Neural progenitor cell (in vitro differentiated cells): ENCODE data around the gene GTF3A. TPM values are rescaled to one million over a fixed set of nuclear protein-coding genes. Genes with fewer than 3 reads are reported as not detected.

Experiments
- DNase-seq: peaks from one replicate; pipeline ENCODE4 v3.0.0-alpha.2; 2016; ENCODE audit warnings: low spot score
- H2AFZ ChIP-seq: fragments of 200-600 bp; sonication (generic); replicated peaks from 2 replicates; pipeline ENCODE4 v1.6.1; 2016; ENCODE audit warnings: antibody characterized with exemption
- H3F3A ChIP-seq: fragments of 200-600 bp; sonication (generic); 2 replicates; pipeline ENCODE4 v1.6.1; 2016; ENCODE audit warnings: antibody characterized with exemption, low read depth
- H3K27ac ChIP-seq: fragments of 200-600 bp; sonication (generic); 2 replicates; pipeline ENCODE4 v1.5.1; 2016; ENCODE audit warnings: mild to moderate bottlenecking
- H3K27me3 ChIP-seq: fragments of 200-600 bp; sonication (generic); 2 replicates; pipeline ENCODE4 v1.6.1; 2016; ENCODE audit warnings: mild to moderate bottlenecking, moderate library complexity
- H3K36me3 ChIP-seq: fragments of 200-600 bp; sonication (generic); 2 replicates; pipeline ENCODE4 v1.5.1; 2016
- H3K4me1 ChIP-seq: fragments of 200-600 bp; sonication (generic); 2 replicates; pipeline ENCODE4 v1.6.1; 2016; ENCODE audit warnings: mixed run types
- H3K4me2 ChIP-seq: fragments of 200-600 bp; sonication (generic); 2 replicates; pipeline ENCODE4 v1.6.1; 2016
- H3K4me3 ChIP-seq: fragments of 200-600 bp; sonication (generic); 2 replicates; pipeline ENCODE4 v1.5.1; 2016
- H3K79me2 ChIP-seq: fragments of 200-600 bp; sonication (generic); 2 replicates; pipeline ENCODE4 v1.6.1; 2016; ENCODE audit warnings: low read depth
- H3K9ac ChIP-seq: fragments of 200-600 bp; sonication (generic); 2 replicates; pipeline ENCODE4 v1.6.1; 2016
- H3K9me3 ChIP-seq: fragments of 200-600 bp; sonication (generic); 2 replicates; pipeline ENCODE4 v1.5.1; 2016; ENCODE audit warnings: low read depth
- H4K20me1 ChIP-seq: fragments of 200-600 bp; sonication (generic); 2 replicates; pipeline ENCODE4 v1.6.1; 2016; ENCODE audit warnings: low read depth
- H3K27ac Mint-ChIP-seq: 3 replicates; pipeline ENCODE4 v1.8.0; 2021; ENCODE audit warnings: mixed read lengths
- H3K27me3 Mint-ChIP-seq: 2 replicates; pipeline ENCODE4 v1.8.0; 2022; ENCODE audit warnings: low read depth, mild to moderate bottlenecking, inconsistent platforms, moderate library complexity, mixed read lengths; ENCODE audit not compliant: insufficient read depth
- H3K36me3 Mint-ChIP-seq: 3 replicates; pipeline ENCODE4 v1.8.0; 2021; ENCODE audit warnings: mixed read lengths
- H3K4me1 Mint-ChIP-seq: 3 replicates; pipeline ENCODE4 v1.8.0; 2021; ENCODE audit warnings: mixed read lengths
- H3K4me3 Mint-ChIP-seq: 3 replicates; pipeline ENCODE4 v1.8.0; 2021; ENCODE audit warnings: mild to moderate bottlenecking, moderate library complexity, mixed read lengths
- H3K9me3 Mint-ChIP-seq: 3 replicates; pipeline ENCODE4 v1.8.0; 2020; ENCODE audit warnings: mixed read lengths
- CTCF ChIP-seq: fragments of 200-600 bp; sonication (generic); IDR thresholded peaks from 2 replicates; pipeline ENCODE4 v1.5.1; 2017; ENCODE audit warnings: antibody characterized with exemption, mild to moderate bottlenecking
- EZH2 ChIP-seq: fragments of 200-600 bp; sonication (generic); IDR thresholded peaks from 2 replicates; pipeline ENCODE4 v1.6.1; 2017; ENCODE audit warnings: antibody characterized with exemption, mild to moderate bottlenecking, moderate library complexity
- EZH2phosphoT487 ChIP-seq: fragments of 200-600 bp; sonication (generic); IDR thresholded peaks from 2 replicates; pipeline ENCODE4 v1.6.1; 2017; ENCODE audit warnings: antibody characterized with exemption
- total RNA-seq: library from RNA; depleted of rRNA; stranded (reverse); fragments of >200 nt; gene quantifications from 2 replicates; pipeline ENCODE4 v1.2.3, GENCODE V29; 2015; ENCODE audit warnings: low replicate concordance

Gene GTF3A
- total RNA-seq, 1 donor from 2014 or later, result 126 TPM

GRCh38 chr13:27408074-27408473 is 16.3 kb upstream of the GTF3A start:
- H3K9me3 Mint-ChIP-seq, result no peaks in the 10 kb centered on the region
- H3K4me1 ChIP-seq, result peaks cover 7% of the 10 kb centered on the region
- H3K36me3 ChIP-seq, result no peaks in the 10 kb centered on the region
- H3K4me3 Mint-ChIP-seq, result no peak overlapping the region
- DNase-seq, result no peak
- no peaks in the 10 kb centered on the region for H3K79me2 ChIP-seq
- no peaks in the 10 kb centered on the region for H4K20me1 ChIP-seq
- no peak overlapping the region for H3K4me2 ChIP-seq
- H3K9me3 ChIP-seq, result no peaks in the 10 kb centered on the region
- H3K27ac ChIP-seq, result no peak overlapping the region
- no peak overlapping the region for H3K4me3 ChIP-seq
- no peaks in the 10 kb centered on the region for H3F3A ChIP-seq
- TF ChIP-seq CTCF (no peak), EZH2 (no peak), EZH2phosphoT487 (no peak)
- no peak overlapping the region for H3K9ac ChIP-seq
- peaks cover 5% of the 10 kb centered on the region for H3K27me3 Mint-ChIP-seq
- no peak overlapping the region for H2AFZ ChIP-seq
- H3K4me1 Mint-ChIP-seq, result peaks cover 10% of the 10 kb centered on the region
- H3K27ac Mint-ChIP-seq, result no peak overlapping the region
- H3K36me3 Mint-ChIP-seq, result no peaks in the 10 kb centered on the region
- H3K27me3 ChIP-seq, result no peaks in the 10 kb centered on the region

GRCh38 chr13:27409013-27409412 is 15.4 kb upstream of the GTF3A start:
- no peak for TF ChIP-seq CTCF
- Histone ChIP-seq H3K79me2 (no peaks in the 10 kb centered on the region), H4K20me1 (no peaks in the 10 kb centered on the region), H3K27me3 (no peaks in the 10 kb centered on the region), H2AFZ (no peak overlapping the region), H3K9me3 (no peaks in the 10 kb centered on the region), H3K36me3 (no peaks in the 10 kb centered on the region), H3K4me2 (no peak overlapping the region), H3F3A (no peaks in the 10 kb centered on the region), H3K9ac (no peak overlapping the region), H3K4me3 (no peak overlapping the region), H3K4me1 (no peaks in the 10 kb centered on the region), H3K27ac (no peak overlapping the region)
- H3K27me3 Mint-ChIP-seq, result peaks cover 5% of the 10 kb centered on the region
- H3K27ac Mint-ChIP-seq, result no peak overlapping the region
- no peak for DNase-seq
- no peaks in the 10 kb centered on the region for H3K9me3 Mint-ChIP-seq
- H3K4me3 Mint-ChIP-seq, result no peak overlapping the region
- H3K4me1 Mint-ChIP-seq, result peaks cover under 1% of the 10 kb centered on the region
- H3K36me3 Mint-ChIP-seq, result no peaks in the 10 kb centered on the region

- Mint-ChIP-seq H3K4me3 (no peak overlapping the region), H3K9me3 (no peaks in the 10 kb centered on the region), H3K27me3 (peaks cover 11% of the 10 kb centered on the region), H3K27ac (no peak overlapping the region), H3K4me1 (no peaks in the 10 kb centered on the region), H3K36me3 (no peaks in the 10 kb centered on the region)
- H3K36me3 ChIP-seq, result no peaks in the 10 kb centered on the region
- no peaks in the 10 kb centered on the region for H3F3A ChIP-seq
- H3K9me3 ChIP-seq, result no peaks in the 10 kb centered on the region
- no peak overlapping the region for H3K9ac ChIP-seq
- H3K79me2 ChIP-seq, result no peaks in the 10 kb centered on the region
- H3K4me3 ChIP-seq, result no peak overlapping the region
- H3K27ac ChIP-seq, result no peak overlapping the region
- H3K27me3 ChIP-seq, result no peaks in the 10 kb centered on the region
- H3K4me2 ChIP-seq, result no peak overlapping the region
- H3K4me1 ChIP-seq, result no peaks in the 10 kb centered on the region
- no peak for TF ChIP-seq EZH2
- TF ChIP-seq EZH2phosphoT487, result no peak
- TF ChIP-seq CTCF, result no peak
- no peak for DNase-seq
- H2AFZ ChIP-seq, result no peak overlapping the region
- H4K20me1 ChIP-seq, result no peaks in the 10 kb centered on the region
Observed at GRCh38 chr13:27411341-27411740, 13.1 kb upstream of the GTF3A start.

- H3F3A ChIP-seq, result no peaks in the 10 kb centered on the region
Observed at GRCh38 chr13:27415116-27415515, 9.3 kb upstream of the GTF3A start.

More at GRCh38 chr13:27415116-27415515, 9.3 kb upstream of the GTF3A start:
- Mint-ChIP-seq H3K9me3 (no peaks in the 10 kb centered on the region), H3K27ac (no peak overlapping the region), H3K4me1 (no peaks in the 10 kb centered on the region), H3K36me3 (no peaks in the 10 kb centered on the region), H3K27me3 (peaks cover 17% of the 10 kb centered on the region), H3K4me3 (no peak overlapping the region)
- Histone ChIP-seq H3K27me3 (no peaks in the 10 kb centered on the region), H3K36me3 (no peaks in the 10 kb centered on the region), H3K9me3 (no peaks in the 10 kb centered on the region), H3K4me2 (no peak overlapping the region), H4K20me1 (no peaks in the 10 kb centered on the region), H3K4me1 (no peaks in the 10 kb centered on the region), H3K27ac (no peak overlapping the region), H3K9ac (no peak overlapping the region), H3K79me2 (no peaks in the 10 kb centered on the region), H3K4me3 (no peak overlapping the region), H2AFZ (no peak overlapping the region)
- no peak for DNase-seq
- TF ChIP-seq CTCF (no peak), EZH2 (no peak), EZH2phosphoT487 (no peak)
